Measurements from ENCODE around the gene RAMACL. TPM values are rescaled to one million over a fixed set of nuclear protein-coding genes. Genes with fewer than 3 reads are reported as not detected.

Gene RAMACL
- total RNA-seq, 1 experiment from 2014 or later, result 0.26 TPM

DNA sequence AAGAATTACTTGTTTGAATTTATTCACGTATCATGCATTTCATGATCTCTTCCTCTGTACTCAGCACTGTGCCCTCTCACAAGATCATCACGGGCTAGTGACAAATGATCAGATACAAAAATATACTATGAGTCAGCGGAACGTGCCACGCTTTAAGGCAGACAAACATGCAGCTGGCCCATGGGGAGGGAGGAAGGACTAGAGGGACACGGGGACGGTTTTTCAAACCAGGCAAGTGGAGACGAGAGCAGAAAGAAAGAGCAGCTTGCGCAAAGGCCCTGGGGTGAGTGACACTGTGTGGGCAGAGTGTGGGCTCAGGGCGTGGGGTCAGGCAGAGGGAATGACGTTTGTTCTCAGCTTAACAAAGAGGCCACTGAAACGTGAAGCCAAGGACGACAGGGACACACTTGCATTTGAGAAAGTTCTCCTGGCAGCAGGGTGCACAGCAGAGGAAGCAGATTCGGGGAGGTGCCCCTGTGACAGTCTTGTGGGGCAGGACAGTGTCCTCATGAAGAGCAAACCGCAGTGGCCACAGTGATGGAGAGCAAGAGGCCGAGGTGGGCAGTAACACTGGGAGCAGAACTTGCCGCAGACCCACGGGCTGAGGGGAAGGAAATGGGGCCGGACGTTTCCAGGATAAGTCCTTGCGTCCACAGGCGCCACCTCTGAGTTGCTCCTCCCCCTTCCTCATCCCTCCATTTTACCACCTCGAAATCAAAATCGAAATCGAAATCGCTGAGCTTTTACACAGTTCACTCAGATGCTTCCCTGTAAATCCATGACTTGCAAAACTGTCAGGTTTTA is 47.5 kb upstream of the RAMACL start:
- Histone ChIP-seq H3K4me3 (ENCODE audit: low read length) (no peak overlapping the region), H3K9me3 (ENCODE audit: low read length) (no peaks in the 10 kb centered on the region), H3K36me3 (ENCODE audit: low read depth, low read length) (no peaks in the 10 kb centered on the region), H2AFZ (ENCODE audit: low read length) (no peak overlapping the region), H3K27ac (ENCODE audit: low read length) (no peak overlapping the region), H4K20me1 (ENCODE audit: low read length) (no peaks in the 10 kb centered on the region), H3K27me3 (ENCODE audit: low read length) (no peaks in the 10 kb centered on the region), H3K4me1 (ENCODE audit: insufficient read depth, low read length) (no peaks in the 10 kb centered on the region; the same call in 1 of the 2 replicates), H3K4me2 (ENCODE audit: low read length) (no peak overlapping the region), H3K9me2 (replicated peaks; ENCODE audit: low read length) (no peaks in the 10 kb centered on the region), H3K9ac (ENCODE audit: low read length) (no peak overlapping the region), H3K79me2 (ENCODE audit: low read length) (no peaks in the 10 kb centered on the region), H3F3A (ENCODE audit: low read length, unreplicated experiment) (no peaks in the 10 kb centered on the region)
- no TSS peak for BruUV-seq (replicated peaks)
- DNase-seq, result peak; percentile 47
- TF ChIP-seq EZH2 (IDR thresholded peaks at IDR 0.05; ENCODE audit: low read length, unreplicated experiment) (no peak), EZH2phosphoT487 (IDR thresholded peaks at IDR 0.05; ENCODE audit: borderline replicate concordance, low read length) (no peak)
- TF ChIP-seq, protein P1, sequence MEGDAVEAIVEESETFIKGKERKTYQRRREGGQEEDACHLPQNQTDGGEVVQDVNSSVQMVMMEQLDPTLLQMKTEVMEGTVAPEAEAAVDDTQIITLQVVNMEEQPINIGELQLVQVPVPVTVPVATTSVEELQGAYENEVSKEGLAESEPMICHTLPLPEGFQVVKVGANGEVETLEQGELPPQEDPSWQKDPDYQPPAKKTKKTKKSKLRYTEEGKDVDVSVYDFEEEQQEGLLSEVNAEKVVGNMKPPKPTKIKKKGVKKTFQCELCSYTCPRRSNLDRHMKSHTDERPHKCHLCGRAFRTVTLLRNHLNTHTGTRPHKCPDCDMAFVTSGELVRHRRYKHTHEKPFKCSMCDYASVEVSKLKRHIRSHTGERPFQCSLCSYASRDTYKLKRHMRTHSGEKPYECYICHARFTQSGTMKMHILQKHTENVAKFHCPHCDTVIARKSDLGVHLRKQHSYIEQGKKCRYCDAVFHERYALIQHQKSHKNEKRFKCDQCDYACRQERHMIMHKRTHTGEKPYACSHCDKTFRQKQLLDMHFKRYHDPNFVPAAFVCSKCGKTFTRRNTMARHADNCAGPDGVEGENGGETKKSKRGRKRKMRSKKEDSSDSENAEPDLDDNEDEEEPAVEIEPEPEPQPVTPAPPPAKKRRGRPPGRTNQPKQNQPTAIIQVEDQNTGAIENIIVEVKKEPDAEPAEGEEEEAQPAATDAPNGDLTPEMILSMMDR (conservative IDR thresholded peaks at IDR 0.05; ENCODE audit: low read depth, low read length), result no peak
- intact Hi-C loops (cut with micrococcal nuclease), result no loop called here
- ChIA-PET CTCF (no interaction called here), POLR2A (ENCODE audit: unreplicated experiment) (no interaction called here)
- peak; percentile 72 for ATAC-seq

DNA sequence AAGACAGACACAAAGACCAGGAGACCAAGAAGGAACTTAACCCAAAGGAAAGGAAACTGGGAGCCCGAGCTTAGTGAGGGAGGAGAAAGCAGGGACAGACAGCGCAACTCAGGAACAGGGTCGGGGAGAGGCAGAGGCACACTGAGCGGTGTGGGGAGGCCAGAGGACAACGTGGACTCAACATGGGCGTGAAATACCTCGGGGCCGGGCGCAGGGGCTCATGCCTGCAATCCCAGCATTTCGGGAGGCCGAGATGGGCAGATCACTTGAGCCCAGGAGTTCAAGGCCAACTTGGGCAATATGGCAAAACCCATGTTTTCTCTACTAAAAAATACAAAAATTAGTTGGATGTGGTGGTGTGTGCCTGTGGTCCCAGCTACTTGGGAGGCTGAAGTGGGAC is 46.3 kb upstream of the RAMACL start:
- intact Hi-C loops (cut with micrococcal nuclease), result no loop called here
- Histone ChIP-seq H3K4me1 (ENCODE audit: insufficient read depth, low read length) (no peaks in the 10 kb centered on the region; the same call in 1 of the 2 replicates), H3K27ac (ENCODE audit: low read length) (no peak overlapping the region), H3K9ac (ENCODE audit: low read length) (no peak overlapping the region), H3K27me3 (ENCODE audit: low read length) (no peaks in the 10 kb centered on the region), H3K79me2 (ENCODE audit: low read length) (no peaks in the 10 kb centered on the region), H4K20me1 (ENCODE audit: low read length) (no peaks in the 10 kb centered on the region), H3K4me3 (ENCODE audit: low read length) (no peak overlapping the region), H2AFZ (ENCODE audit: low read length) (no peak overlapping the region), H3K36me3 (ENCODE audit: low read depth, low read length) (no peaks in the 10 kb centered on the region), H3K4me2 (ENCODE audit: low read length) (no peak overlapping the region), H3K9me2 (replicated peaks; ENCODE audit: low read length) (no peaks in the 10 kb centered on the region), H3K9me3 (ENCODE audit: low read length) (no peaks in the 10 kb centered on the region), H3F3A (ENCODE audit: low read length, unreplicated experiment) (no peaks in the 10 kb centered on the region)
- no TSS peak for BruUV-seq (replicated peaks)
- ATAC-seq (no peak), DNase-seq (no peak)
- TF ChIP-seq EZH2 (IDR thresholded peaks at IDR 0.05; ENCODE audit: low read length, unreplicated experiment), result no peak
- TF ChIP-seq EZH2phosphoT487 (IDR thresholded peaks at IDR 0.05; ENCODE audit: borderline replicate concordance, low read length), result no peak
- TF ChIP-seq, protein P1 (conservative IDR thresholded peaks at IDR 0.05; ENCODE audit: low read depth, low read length), result no peak
- ChIA-PET POLR2A (ENCODE audit: unreplicated experiment) (no interaction called here), CTCF (no interaction called here)

DNA sequence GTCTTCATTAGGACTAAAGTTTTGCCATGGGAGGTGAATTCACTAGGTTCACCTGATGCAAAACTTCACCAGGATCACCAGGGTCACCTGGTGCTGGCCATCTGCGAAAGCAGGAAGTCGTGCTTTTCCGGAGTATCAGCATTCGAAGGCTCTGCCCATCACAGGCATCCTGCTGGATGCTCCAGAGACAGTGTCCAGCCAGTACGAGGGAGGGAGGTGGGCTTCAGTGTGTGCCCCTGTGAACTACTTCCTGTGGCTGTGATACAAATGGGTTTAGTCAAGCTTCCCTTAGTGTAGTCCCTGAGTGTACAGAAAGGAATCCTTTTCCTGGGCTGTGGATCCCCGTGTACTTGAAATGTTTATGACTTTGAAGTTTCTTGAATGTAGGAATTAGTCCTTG is 44.0 kb upstream of the RAMACL start:
- H3K4me2 ChIP-seq (ENCODE audit: low read length), result no peak overlapping the region
- no peaks in the 10 kb centered on the region for H3K9me3 ChIP-seq (ENCODE audit: low read length)
- no peaks in the 10 kb centered on the region for H3K9me2 ChIP-seq (replicated peaks; ENCODE audit: low read length)
- ATAC-seq, result no peak
- H3K4me1 ChIP-seq (ENCODE audit: insufficient read depth, low read length), result 0 out of 2 replicates have a peak, but pooled peaks cover 5% of the 10 kb centered on the region
- TF ChIP-seq, protein P1 (conservative IDR thresholded peaks at IDR 0.05; ENCODE audit: low read depth, low read length), result no peak
- TF ChIP-seq EZH2phosphoT487 (IDR thresholded peaks at IDR 0.05; ENCODE audit: borderline replicate concordance, low read length) (no peak), EZH2 (IDR thresholded peaks at IDR 0.05; ENCODE audit: low read length, unreplicated experiment) (no peak)
- no peak overlapping the region for H3K9ac ChIP-seq (ENCODE audit: low read length)
- ChIA-PET CTCF (no interaction called here), POLR2A (ENCODE audit: unreplicated experiment) (no interaction called here)
- H3K27me3 ChIP-seq (ENCODE audit: low read length), result no peaks in the 10 kb centered on the region
- intact Hi-C loops (cut with micrococcal nuclease), result no loop called here
- H3K36me3 ChIP-seq (ENCODE audit: low read depth, low read length), result no peaks in the 10 kb centered on the region
- no peak overlapping the region for H2AFZ ChIP-seq (ENCODE audit: low read length)
- H3K79me2 ChIP-seq (ENCODE audit: low read length), result no peaks in the 10 kb centered on the region
- no peak overlapping the region for H3K27ac ChIP-seq (ENCODE audit: low read length)
- no peaks in the 10 kb centered on the region for H3F3A ChIP-seq (ENCODE audit: low read length, unreplicated experiment)
- no peak for DNase-seq
- no peaks in the 10 kb centered on the region for H4K20me1 ChIP-seq (ENCODE audit: low read length)
- no peak overlapping the region for H3K4me3 ChIP-seq (ENCODE audit: low read length)
- no TSS peak for BruUV-seq (replicated peaks)
